Measurements from ENCODE around the gene PTPN7. TPM values are rescaled to one million over a fixed set of nuclear protein-coding genes. Genes with fewer than 3 reads are reported as not detected.

The PTPN7 gene
- total RNA-seq, 1 experiment from 2014 or later: not detected

- DNase-seq (ENCODE audit: low read depth): no peak
Observed at GRCh38 chr1:202107801-202108731, 52.3 kb downstream of the PTPN7 start.

- no peak for DNase-seq (ENCODE audit: low read depth)
Observed at GRCh38 chr1:202107321-202107761, 53.1 kb downstream of the PTPN7 start.

- no peak for DNase-seq (ENCODE audit: low read depth)
Observed at GRCh38 chr1:202106340-202107254, 53.8 kb downstream of the PTPN7 start.

- DNase-seq (ENCODE audit: low read depth): peak; percentile 32
Observed at GRCh38 chr1:202105571-202106339, 54.6 kb downstream of the PTPN7 start.

GRCh38 chr1:202104073-202104472, 56.3 kb downstream of the PTPN7 start:
- DNase-seq (ENCODE audit: low read depth): no peak

GRCh38 chr1:202101184-202101583, 59.2 kb downstream of the PTPN7 start:
- no peak for DNase-seq (ENCODE audit: low read depth)

Other genes with a start within 250 kb of the PTPN7 start
- not detected in 2 replicates for gene LMOD1, start 214.1 kb downstream of the PTPN7 start, total RNA-seq (2014; rRNA removed; shearing (Covaris generic))
- 99.3 and 101 TPM in 2 replicates for gene TIMM17A, start 205.1 kb downstream of the PTPN7 start, total RNA-seq (2014; rRNA removed; shearing (Covaris generic))
- gene RNPEP, start 178.0 kb downstream of the PTPN7 start, total RNA-seq (2014; rRNA removed; shearing (Covaris generic)): 56.7 and 70.8 TPM in 2 replicates
- not detected in 2 replicates for gene ELF3, start 150.0 kb downstream of the PTPN7 start, total RNA-seq (2014; rRNA removed; shearing (Covaris generic))
- not detected in 2 replicates for gene GPR37L1, start 37.7 kb downstream of the PTPN7 start, total RNA-seq (2014; rRNA removed; shearing (Covaris generic))
- 10.9 and 12.9 TPM in 2 replicates for gene ARL8A, start 15.9 kb downstream of the PTPN7 start, total RNA-seq (2014; rRNA removed; shearing (Covaris generic))
- 0.10 TPM in 1 of 2 replicates, not detected in the other for gene LGR6, start 33.2 kb upstream of the PTPN7 start, total RNA-seq (2014; rRNA removed; shearing (Covaris generic))
- 96.9 and 97.2 TPM in 2 replicates for gene UBE2T, start 181.3 kb upstream of the PTPN7 start, total RNA-seq (2014; rRNA removed; shearing (Covaris generic))
- gene PPP1R12B, start 188.1 kb upstream of the PTPN7 start, total RNA-seq (2014; rRNA removed; shearing (Covaris generic)): 1.2 and 3.7 TPM in 2 replicates

Measured in HT1080 (cell line).